ENCODE results near the gene RACK1.

GRCh38 chr5:181204826-181205760 is 38.6 kb downstream of the RACK1 start, which contains the start of gene TRIM7:
- no peak for TF ChIP-seq EZH2 (IDR thresholded peaks at IDR 0.05; ENCODE audit: low read length)
- TF ChIP-seq CTCF (optimal IDR thresholded peaks at IDR 0.05 in 1 of 3, IDR thresholded peaks at IDR 0.05 in 1 of 3, conservative IDR thresholded peaks at IDR 0.05 in 1 of 3; ENCODE audit: extremely low read depth in 1 of 3, insufficient read depth in 2 of 3, low read length in 3 of 3), result no peak
